ENCODE data around the gene TMEM214.

Gene TMEM214

GRCh38 chr2:27019931-27020855 is 12.6 kb upstream of the TMEM214 start:
- Histone ChIP-seq H3K4me3 (ENCODE audit: severe bottlenecking) (no peak overlapping the region), H3K27ac (ENCODE audit: poor library complexity, severe bottlenecking) (no peak overlapping the region), H3K9me3 (ENCODE audit: severe bottlenecking) (no peaks in the 10 kb centered on the region), H3K4me1 (ENCODE audit: insufficient read depth, poor library complexity, severe bottlenecking) (peaks cover 5% of the 10 kb centered on the region), H3K27me3 (ENCODE audit: insufficient read depth, poor library complexity, severe bottlenecking) (no peaks in the 10 kb centered on the region), H3K36me3 (ENCODE audit: low read depth) (no peaks in the 10 kb centered on the region)
- TF ChIP-seq CTCF (IDR thresholded peaks at IDR 0.05; ENCODE audit: poor library complexity, severe bottlenecking) = no peak
- DNase-seq (ENCODE audit: low spot score) (no peak), ATAC-seq (ENCODE audit: low read depth) (no peak)

GRCh38 chr2:27021253-27022049 is 11.3 kb upstream of the TMEM214 start:
- Histone ChIP-seq H3K4me3 (ENCODE audit: severe bottlenecking) (no peak overlapping the region), H3K9me3 (ENCODE audit: severe bottlenecking) (no peaks in the 10 kb centered on the region), H3K27ac (ENCODE audit: poor library complexity, severe bottlenecking) (no peak overlapping the region), H3K27me3 (ENCODE audit: insufficient read depth, poor library complexity, severe bottlenecking) (no peaks in the 10 kb centered on the region), H3K36me3 (ENCODE audit: low read depth) (no peaks in the 10 kb centered on the region), H3K4me1 (ENCODE audit: insufficient read depth, poor library complexity, severe bottlenecking) (no peaks in the 10 kb centered on the region)
- no peak for TF ChIP-seq CTCF (IDR thresholded peaks at IDR 0.05; ENCODE audit: poor library complexity, severe bottlenecking)
- DNase-seq (ENCODE audit: low spot score) (no peak), ATAC-seq (ENCODE audit: low read depth) (no peak)

GRCh38 chr2:27023740-27024139 is 9.0 kb upstream of the TMEM214 start:
- no peak overlapping the region for H3K27ac ChIP-seq (ENCODE audit: poor library complexity, severe bottlenecking)
- H3K9me3 ChIP-seq (ENCODE audit: severe bottlenecking) = no peaks in the 10 kb centered on the region
- DNase-seq (ENCODE audit: low spot score) (no peak), ATAC-seq (ENCODE audit: low read depth) (no peak)
- H3K27me3 ChIP-seq (ENCODE audit: insufficient read depth, poor library complexity, severe bottlenecking) = no peaks in the 10 kb centered on the region
- H3K36me3 ChIP-seq (ENCODE audit: low read depth) = no peaks in the 10 kb centered on the region
- H3K4me3 ChIP-seq (ENCODE audit: severe bottlenecking) = no peak overlapping the region
- H3K4me1 ChIP-seq (ENCODE audit: insufficient read depth, poor library complexity, severe bottlenecking) = no peaks in the 10 kb centered on the region
- no peak for TF ChIP-seq CTCF (IDR thresholded peaks at IDR 0.05; ENCODE audit: poor library complexity, severe bottlenecking)

GRCh38 chr2:27024188-27024587 is 8.6 kb upstream of the TMEM214 start:
- 0 out of 2 replicates have a peak, but pooled peaks cover under 1% of the 10 kb centered on the region for H3K36me3 ChIP-seq (ENCODE audit: low read depth)
- no peak for TF ChIP-seq CTCF (IDR thresholded peaks at IDR 0.05; ENCODE audit: poor library complexity, severe bottlenecking)
- no peak overlapping the region for H3K27ac ChIP-seq (ENCODE audit: poor library complexity, severe bottlenecking)
- DNase-seq (ENCODE audit: low spot score) (no peak), ATAC-seq (ENCODE audit: low read depth) (no peak)
- no peak overlapping the region for H3K4me3 ChIP-seq (ENCODE audit: severe bottlenecking)
- H3K4me1 ChIP-seq (ENCODE audit: insufficient read depth, poor library complexity, severe bottlenecking) = no peaks in the 10 kb centered on the region
- H3K9me3 ChIP-seq (ENCODE audit: severe bottlenecking) = no peaks in the 10 kb centered on the region
- no peaks in the 10 kb centered on the region for H3K27me3 ChIP-seq (ENCODE audit: insufficient read depth, poor library complexity, severe bottlenecking)
